K562 (cell line): ENCODE data around the gene DOCK4.

Experiments used
- CBX5 ChIP-seq: IDR thresholded peaks from 2 replicates; pipeline ENCODE4 v1.6.1; 2014; ENCODE audit warnings: low read depth, borderline replicate concordance
- CEBPB ChIP-seq: fragments of 450-650 bp; IDR thresholded peaks from 2 replicates; pipeline ENCODE4 v1.6.1; 2016; ENCODE audit warnings: missing genetic modification characterization, missing compliant biosample characterization
- CREB1 ChIP-seq, 2 experiments: sonication (generic) in 1 of 2; formaldehyde crosslinking in 1 of 2; IDR thresholded peaks; 2 replicates each; pipeline versions ENCODE4 v1.6.1 to v1.8.0; 2012 to 2022; ENCODE audit warnings: inconsistent platforms in 1 of 2, mild to moderate bottlenecking in 1 of 2, missing genetic modification reagents in 1 of 2, moderate library complexity in 1 of 2
- ERF ChIP-seq: fragments of 450-650 bp; formaldehyde crosslinking; IDR thresholded peaks from 2 replicates; pipeline ENCODE4 v1.4.0; 2020; ENCODE audit warnings: mild to moderate bottlenecking, mixed read lengths
- ESRRA ChIP-seq: fragments of 450-650 bp; IDR thresholded peaks from 2 replicates; pipeline ENCODE4 v1.6.1; 2014; ENCODE audit warnings: low read depth, mild to moderate bottlenecking, moderate library complexity, borderline replicate concordance
- MAX ChIP-seq: sonication (generic); formaldehyde crosslinking; IDR thresholded peaks from 2 replicates; pipeline ENCODE4 v1.9.0; 2022; ENCODE audit warnings: mild to moderate bottlenecking, missing genetic modification reagents
- NCOR1 ChIP-seq: fragments of 450-650 bp; IDR thresholded peaks from 2 replicates; pipeline ENCODE4 v1.6.1; 2016; ENCODE audit warnings: mild to moderate bottlenecking, moderate library complexity
- RFX1 ChIP-seq: fragments of 450-650 bp; IDR thresholded peaks from 2 replicates; pipeline ENCODE4 v1.6.1; 2016; ENCODE audit warnings: mild to moderate bottlenecking, moderate library complexity

DNA sequence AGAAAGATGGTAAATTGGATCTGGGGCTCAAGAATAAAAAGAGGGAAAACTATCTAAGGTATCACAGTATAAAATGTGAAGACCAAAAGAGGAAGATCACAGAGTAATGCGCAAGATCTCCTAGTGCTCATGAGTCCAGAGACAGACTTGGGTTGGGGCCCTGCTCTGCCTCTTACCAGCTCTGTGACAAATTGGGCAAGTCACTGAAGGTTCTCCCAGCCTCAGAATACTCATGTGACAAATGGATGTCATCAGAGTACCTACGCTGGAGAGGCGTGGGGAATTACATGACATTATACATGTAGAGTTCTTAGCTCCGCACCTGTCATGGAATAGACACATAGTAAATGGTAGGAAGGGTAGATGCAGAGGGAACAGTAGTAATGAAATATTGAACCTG, 124.4 kb downstream of the DOCK4 start:
- TF ChIP-seq CBX5 (no peak), CEBPB (tag) (no peak), ESRRA (no peak), CREB1 (IDR thresholded peaks at IDR 0.05) (no peak), CREB1 (CRISPR knock-in tag; IDR thresholded peaks at IDR 0.05) (no peak), MAX (CRISPR knock-in tag) (no peak), NCOR1 (no peak), RFX1 (no peak), ERF (CRISPR knock-in tag) (no peak)
